ENCODE results near the gene CRYAB. TPM values are rescaled to one million over a fixed set of nuclear protein-coding genes. Genes with fewer than 3 reads are reported as not detected.

CRYAB gene
- total and polyA plus RNA-seq, 4 donors = 323 to 2,347 (median 592) TPM

Other genes with a start within 250 kb of the CRYAB start
- 10 to 100 TPM; 21.9 to 27.2 TPM for gene PPP2R1B, start 145.4 kb downstream of the CRYAB start, total RNA-seq
- 1 to 10 TPM; 3.5 to 7.4 TPM for gene PPP2R1B, start 145.4 kb downstream of the CRYAB start, polyA plus RNA-seq
- gene ALG9, start 40.2 kb downstream of the CRYAB start, total RNA-seq = 10 to 100 TPM; 25.1 to 27.8 TPM
- gene ALG9, start 40.2 kb downstream of the CRYAB start, polyA plus RNA-seq = 10 to 100 TPM in 1 of 2 donors, 1 to 10 TPM in 1; 6.4 to 31.0 TPM
- 1 to 10 TPM; 1.4 to 1.9 TPM for gene FDXACB1, start 32.6 kb downstream of the CRYAB start, total RNA-seq
- gene FDXACB1, start 32.6 kb downstream of the CRYAB start, polyA plus RNA-seq = 1 to 10 TPM in 1 of 2 donors, under 1 TPM in 1; 0.95 to 1.0 TPM
- 10 to 100 TPM in 1 of 2 donors, 1 to 10 TPM in 1; 6.6 to 15.2 TPM for gene CFAP68, start 32.2 kb downstream of the CRYAB start, total RNA-seq
- 10 to 100 TPM; 11.5 to 22.0 TPM for gene CFAP68, start 32.2 kb downstream of the CRYAB start, polyA plus RNA-seq
- gene HSPB2, start 964 bp upstream of the CRYAB start, total RNA-seq = 10 to 100 TPM; 18.1 to 24.8 TPM
- gene HSPB2, start 964 bp upstream of the CRYAB start, polyA plus RNA-seq = 10 to 100 TPM; 13.8 to 60.2 TPM
- 1 to 10 TPM; 2.7 to 5.2 TPM for gene C11orf52, start 7.1 kb upstream of the CRYAB start, total RNA-seq
- 1 to 10 TPM; 5.3 to 5.6 TPM for gene C11orf52, start 7.1 kb upstream of the CRYAB start, polyA plus RNA-seq
- 10 to 100 TPM; 54.4 to 61.8 TPM for gene DIXDC1, start 25.6 kb upstream of the CRYAB start, total RNA-seq
- 10 to 100 TPM; 29.8 to 33.0 TPM for gene DIXDC1, start 25.6 kb upstream of the CRYAB start, polyA plus RNA-seq
- gene DLAT, start 113.6 kb upstream of the CRYAB start, total RNA-seq = 10 to 100 TPM; 20.7 to 20.8 TPM
- 10 to 100 TPM; 11.9 to 12.8 TPM for gene DLAT, start 113.6 kb upstream of the CRYAB start, polyA plus RNA-seq
- 1 to 10 TPM in 1 of 2 donors, under 1 TPM in 1; 0.49 to 1.4 TPM for gene PIH1D2, start 162.2 kb upstream of the CRYAB start, total RNA-seq
- 10 to 100 TPM in 1 of 2 donors, 1 to 10 TPM in 1; 1.0 to 10.3 TPM for gene PIH1D2, start 162.2 kb upstream of the CRYAB start, polyA plus RNA-seq
- gene NKAPD1, start 162.5 kb upstream of the CRYAB start, total RNA-seq = 10 to 100 TPM; 14.7 to 16.3 TPM
- gene NKAPD1, start 162.5 kb upstream of the CRYAB start, polyA plus RNA-seq = 10 to 100 TPM; 14.4 to 19.7 TPM
- gene TIMM8B, start 175.0 kb upstream of the CRYAB start, total RNA-seq = 10 to 100 TPM; 30.4 to 31.9 TPM
- 100 to 1,000 TPM in 1 of 2 donors, 10 to 100 TPM in 1; 45.4 to 131 TPM for gene TIMM8B, start 175.0 kb upstream of the CRYAB start, polyA plus RNA-seq
- 10 to 100 TPM; 58.4 to 65.2 TPM for gene SDHD, start 175.1 kb upstream of the CRYAB start, total RNA-seq
- gene SDHD, start 175.1 kb upstream of the CRYAB start, polyA plus RNA-seq = 100 to 1,000 TPM in 1 of 2 donors, 10 to 100 TPM in 1; 96.3 to 157 TPM